Ramos (cell line): ENCODE results near the gene NXPH2.

ENCODE experiments used
- in situ Hi-C: fragments of 300-500 bp; cut with MboI; formaldehyde crosslinking; loops from one replicate; pipeline ENCODE4 v1.14.3; 2022; ENCODE audit warnings: low sequenced_read_pairs; ENCODE audit not compliant: unreplicated experiment

NXPH2 gene

GRCh38 chr2:138713504-138713903, 66.7 kb downstream of the NXPH2 start:
- in situ Hi-C loops: no loop called here

- in situ Hi-C loops: no loop called here
These were observed 67.1 kb downstream of the NXPH2 start for GRCh38 chr2:138713069-138713496.

- in situ Hi-C loops: no loop called here
These were observed 67.8 kb downstream of the NXPH2 start for GRCh38 chr2:138712212-138712979.

DNA sequence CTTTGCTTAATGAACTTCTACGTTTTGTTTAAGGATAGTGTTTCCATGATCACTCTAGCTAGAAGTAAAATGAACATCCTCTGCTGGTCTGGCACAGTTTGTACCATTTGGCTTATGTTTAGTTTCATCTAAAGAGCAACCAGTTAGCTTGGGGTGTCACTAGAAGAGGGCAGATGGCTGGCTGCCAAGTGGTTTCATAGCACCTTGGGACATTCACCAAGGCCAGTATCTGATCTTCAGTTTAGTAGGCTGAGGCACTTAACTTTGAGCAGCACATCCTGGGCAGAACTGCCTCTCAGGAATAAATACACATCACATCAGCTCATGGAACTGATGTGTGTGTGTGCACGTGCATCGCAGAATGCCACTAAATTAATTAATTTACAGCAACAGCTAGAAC, 68.4 kb downstream of the NXPH2 start:
- in situ Hi-C loops: no loop called here

DNA sequence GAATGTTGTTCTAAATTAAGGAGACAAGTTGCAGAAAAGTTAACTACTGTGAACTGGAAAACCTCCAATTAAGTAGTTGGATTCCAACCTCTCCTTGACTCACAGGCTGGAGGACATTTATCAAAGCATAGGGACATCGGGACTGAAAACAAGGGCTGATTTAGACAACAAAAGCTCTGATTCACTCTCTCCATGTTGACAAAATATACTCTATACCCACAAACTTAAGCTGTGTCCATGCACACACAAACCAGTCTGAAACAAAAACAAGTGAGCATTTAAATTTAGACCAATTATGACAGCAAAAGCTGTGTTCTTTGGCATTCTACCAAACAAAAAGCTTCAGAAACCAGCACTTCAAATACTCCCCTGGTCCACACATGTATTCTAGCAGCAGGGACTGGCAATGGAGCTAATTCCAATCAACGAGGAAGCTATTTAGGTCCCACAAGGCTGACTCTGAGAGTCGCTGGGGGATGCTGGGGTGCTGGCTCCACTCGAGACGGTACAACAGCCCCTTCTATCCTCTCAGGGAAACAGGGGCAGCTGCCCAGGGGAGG, 71.4 kb downstream of the NXPH2 start:
- in situ Hi-C loops: no loop called here

DNA sequence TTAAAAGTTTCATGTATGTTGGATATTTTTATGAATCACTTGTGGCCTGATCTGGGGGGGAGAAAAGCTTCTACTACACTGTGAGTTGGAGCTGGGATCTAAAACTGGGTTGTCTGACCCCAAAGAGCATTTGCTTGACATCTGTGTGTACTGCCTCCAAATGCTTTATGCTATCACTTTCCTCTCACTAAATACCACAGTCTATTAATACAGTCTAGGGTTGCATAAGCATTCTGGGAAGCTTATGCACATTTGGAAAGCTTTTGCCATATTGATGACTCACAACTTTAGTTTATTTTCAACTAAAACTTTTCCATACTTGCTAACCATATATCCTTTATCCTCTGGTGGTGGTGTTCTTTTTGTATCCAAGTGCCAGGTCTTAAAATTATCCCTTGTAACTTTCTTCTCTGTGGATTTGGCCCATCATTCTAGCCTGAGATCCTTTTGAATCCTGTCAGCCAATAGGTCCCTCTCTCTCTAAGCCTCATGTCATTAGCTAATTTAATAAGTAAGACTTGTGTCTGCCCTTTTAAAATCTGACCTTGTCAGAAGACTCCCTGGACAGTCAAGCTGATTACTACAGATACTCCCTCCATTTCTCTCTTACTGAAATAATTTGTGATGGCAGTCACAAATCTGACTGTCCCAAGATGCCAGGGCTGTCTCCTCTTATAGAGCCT, 72.7 kb downstream of the NXPH2 start:
- in situ Hi-C loops: no loop called here

- in situ Hi-C loops: no loop called here
These were observed 76.9 kb downstream of the NXPH2 start for GRCh38 chr2:138703242-138703641.

- in situ Hi-C loops: no loop called here
These were observed 79.5 kb downstream of the NXPH2 start for GRCh38 chr2:138700716-138701115.

- in situ Hi-C loops: no loop called here
These were observed 80.8 kb downstream of the NXPH2 start for GRCh38 chr2:138699421-138699820.

DNA sequence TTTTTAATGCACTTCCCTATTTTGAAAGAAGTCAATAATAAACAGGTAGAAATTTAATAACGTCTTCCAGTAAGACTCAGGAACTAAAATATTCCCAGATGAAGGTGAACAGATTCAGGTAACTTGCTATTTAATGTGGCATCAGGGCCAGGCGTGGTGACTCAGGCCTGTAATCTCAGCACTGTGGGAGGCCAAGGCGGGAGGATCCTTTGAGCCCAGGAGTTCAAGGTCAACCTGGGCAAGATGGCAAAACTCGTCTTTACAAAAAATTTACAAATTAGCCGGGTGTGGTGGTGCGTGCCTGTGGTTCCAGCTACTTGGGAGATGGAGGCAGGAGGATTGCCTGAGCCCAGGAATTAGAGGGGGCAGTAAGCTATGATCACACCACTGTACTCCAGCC, 81.8 kb downstream of the NXPH2 start:
- in situ Hi-C loops: no loop called here

GRCh38 chr2:138691667-138692066, 88.5 kb downstream of the NXPH2 start:
- in situ Hi-C loops: no loop called here

DNA sequence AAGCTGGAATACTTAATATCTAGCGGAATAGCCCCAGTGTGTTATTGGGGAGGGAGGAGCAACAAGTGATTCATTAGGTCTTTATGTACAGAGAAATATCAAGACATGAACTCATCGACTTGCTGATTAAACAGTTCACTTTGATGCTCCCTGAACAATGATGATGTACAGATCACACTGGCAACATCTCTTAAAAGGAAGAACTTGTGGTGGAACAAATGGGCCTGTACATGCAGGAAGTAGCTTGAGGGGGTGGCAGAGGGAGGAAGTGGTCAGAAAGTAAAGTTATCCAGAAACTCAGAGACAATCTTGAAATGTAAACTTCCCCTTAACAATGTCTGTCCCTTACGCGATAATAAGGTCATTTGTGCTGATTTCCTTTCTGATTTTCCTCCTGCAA, 90.5 kb downstream of the NXPH2 start:
- in situ Hi-C loops: no loop called here

DNA sequence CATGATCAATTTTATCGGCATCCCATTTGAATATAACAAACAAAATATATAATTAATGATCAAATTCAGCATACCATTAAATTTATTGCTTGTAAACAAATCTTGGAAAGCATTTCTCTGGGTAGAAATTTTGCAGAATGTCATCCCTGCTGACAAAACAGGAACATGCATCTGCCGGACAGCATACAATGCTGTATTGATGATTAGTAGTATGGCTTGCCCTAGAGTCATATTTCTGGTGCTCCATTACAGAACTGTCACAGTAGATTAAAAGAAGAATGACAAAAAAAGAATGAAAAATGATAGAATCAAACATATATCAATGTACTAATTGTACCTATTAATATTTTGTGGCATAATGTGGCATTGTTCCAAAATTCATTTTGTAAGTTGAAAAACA, 98.0 kb downstream of the NXPH2 start:
- in situ Hi-C loops: no loop called here

DNA sequence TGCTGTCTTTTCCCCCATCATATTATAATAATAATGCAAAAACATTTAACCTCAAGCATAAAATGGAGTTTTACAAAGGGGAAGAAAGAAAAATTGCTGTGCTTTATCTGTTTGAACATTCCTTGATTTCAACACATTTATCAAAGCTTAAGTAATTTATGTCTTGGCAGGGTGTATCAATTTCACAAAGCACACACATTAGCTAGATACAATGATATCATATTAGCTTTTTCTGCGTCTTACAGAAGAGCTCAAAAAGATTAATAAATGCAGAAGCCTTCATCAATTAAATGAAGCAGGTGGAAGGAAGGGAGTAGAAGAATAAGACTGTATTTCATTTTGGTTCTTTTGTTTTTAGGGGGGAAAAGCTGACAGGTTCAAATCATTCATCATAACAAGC, 103.0 kb downstream of the NXPH2 start:
- in situ Hi-C loops: no loop called here

- in situ Hi-C loops: no loop called here
These were observed 103.6 kb downstream of the NXPH2 start for GRCh38 chr2:138676619-138677021.

GRCh38 chr2:138671566-138671965, 108.6 kb downstream of the NXPH2 start:
- in situ Hi-C loops: no loop called here

- in situ Hi-C loops: no loop called here
These were observed 109.5 kb downstream of the NXPH2 start for GRCh38 chr2:138670734-138671133.

DNA sequence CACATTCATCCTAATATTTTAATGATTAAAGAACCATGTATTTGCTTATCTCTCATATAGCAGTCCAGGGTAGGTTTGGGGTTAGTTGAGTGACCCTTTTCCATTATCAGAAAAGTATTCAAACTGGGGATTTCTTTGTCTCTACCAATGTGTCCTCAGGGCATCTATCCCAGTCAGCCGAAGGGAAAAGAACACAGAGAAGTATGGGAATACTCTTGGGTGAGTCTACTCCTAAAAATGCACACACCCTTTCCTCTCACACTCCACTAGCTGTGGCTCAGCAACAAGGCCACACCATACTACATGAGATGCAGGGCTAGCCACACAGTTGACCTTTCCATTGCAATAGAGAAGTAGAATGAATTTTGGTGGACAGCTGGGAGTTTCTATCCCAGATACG, 114.3 kb downstream of the NXPH2 start:
- in situ Hi-C loops: no loop called here

- in situ Hi-C loops: no loop called here
These were observed 121.8 kb downstream of the NXPH2 start for GRCh38 chr2:138658187-138658894.

GRCh38 chr2:138654146-138654545, 126.0 kb downstream of the NXPH2 start:
- in situ Hi-C loops: no loop called here

- in situ Hi-C loops: no loop called here
These were observed 127.8 kb downstream of the NXPH2 start for GRCh38 chr2:138652378-138652777.
